H9 (cell line): Measurements from ENCODE around the gene FBXL19. TPM values are rescaled to one million over a fixed set of nuclear protein-coding genes. Genes with fewer than 3 reads are reported as not detected.

Experiments
- DNase-seq: peaks from one replicate; pipeline ENCODE4 v3.0.0-alpha.2; 2017
- H2AFZ ChIP-seq: one replicate; pipeline ENCODE4 v1.6.1; 2013; ENCODE audit warnings: mild to moderate bottlenecking, low read length, control low read depth, moderate library complexity
- H2AK5ac ChIP-seq: 2 replicates; pipeline ENCODE4 v1.6.1; 2013; ENCODE audit warnings: low read length, control low read depth, mixed read lengths; ENCODE audit not compliant: insufficient read length
- H2BK120ac ChIP-seq: one replicate; pipeline ENCODE4 v1.6.1; 2013; ENCODE audit warnings: low read depth, mild to moderate bottlenecking, low read length, control low read depth, inconsistent platforms; ENCODE audit not compliant: poor library complexity, severe bottlenecking
- H2BK12ac ChIP-seq: 2 replicates; pipeline ENCODE4 v1.6.1; 2013; ENCODE audit warnings: low read length, control low read depth, mixed read lengths, low read depth; ENCODE audit not compliant: insufficient read length
- H2BK15ac ChIP-seq: 2 replicates; pipeline ENCODE4 v1.6.1; 2013; ENCODE audit warnings: low read depth, low read length, control low read depth
- H2BK20ac ChIP-seq: one replicate; pipeline ENCODE4 v1.6.1; 2013; ENCODE audit warnings: low read depth, mild to moderate bottlenecking, low read length, control low read depth, inconsistent platforms; ENCODE audit not compliant: poor library complexity, severe bottlenecking
- H2BK5ac ChIP-seq: 2 replicates; pipeline ENCODE4 v1.6.1; 2013; ENCODE audit warnings: low read length, control low read depth, mixed read lengths; ENCODE audit not compliant: insufficient read length
- H3K14ac ChIP-seq: 2 replicates; pipeline ENCODE4 v1.6.1; 2013; ENCODE audit warnings: low read length, control low read depth; ENCODE audit not compliant: insufficient read depth
- H3K18ac ChIP-seq: 2 replicates; pipeline ENCODE4 v1.6.1; 2013; ENCODE audit warnings: low read depth, mild to moderate bottlenecking, mixed read lengths, low read length, control low read depth; ENCODE audit not compliant: insufficient read length
- H3K23ac ChIP-seq: 2 replicates; pipeline ENCODE4 v1.6.1; 2013; ENCODE audit warnings: low read length, control low read depth, mixed read lengths, low read depth; ENCODE audit not compliant: insufficient read length
- H3K23me2 ChIP-seq: 2 replicates; pipeline ENCODE4 v1.6.1; 2013; ENCODE audit warnings: low read depth, mild to moderate bottlenecking, mixed read lengths, low read length, control low read depth; ENCODE audit not compliant: insufficient read length, poor library complexity, severe bottlenecking
- H3K27ac ChIP-seq: 2 replicates; pipeline ENCODE4 v1.5.1; 2013; ENCODE audit warnings: low read length, control low read depth, mixed read lengths, low read depth; ENCODE audit not compliant: insufficient read length
- H3K27me3 ChIP-seq: 2 replicates; pipeline ENCODE4 v1.6.1; 2013; ENCODE audit warnings: low read length, control low read depth, inconsistent platforms; ENCODE audit not compliant: insufficient read depth
- H3K4ac ChIP-seq: 2 replicates; pipeline ENCODE4 v1.6.1; 2013; ENCODE audit warnings: low read depth, mild to moderate bottlenecking, control low read depth, inconsistent platforms, low read length, moderate library complexity
- H3K4me1 ChIP-seq: 2 replicates; pipeline ENCODE4 v1.6.1; 2013; ENCODE audit warnings: low read length, control low read depth, inconsistent platforms; ENCODE audit not compliant: insufficient read depth
- H3K4me2 ChIP-seq: 2 replicates; pipeline ENCODE4 v1.6.1; 2013; ENCODE audit warnings: low read length, control low read depth, mixed read lengths; ENCODE audit not compliant: insufficient read length, insufficient read depth
- H3K56ac ChIP-seq: 2 replicates; pipeline ENCODE4 v1.6.1; 2013; ENCODE audit warnings: low read depth, mild to moderate bottlenecking, mixed read lengths, low read length, control low read depth; ENCODE audit not compliant: insufficient read length
- H3K79me1 ChIP-seq: 2 replicates; pipeline ENCODE4 v1.6.1; 2013; ENCODE audit warnings: low read depth, mild to moderate bottlenecking, moderate library complexity, low read length, control low read depth, inconsistent platforms; ENCODE audit not compliant: insufficient read depth, poor library complexity, severe bottlenecking
- H3K79me2 ChIP-seq: 2 replicates; pipeline ENCODE4 v1.6.1; 2013; ENCODE audit warnings: low read length, control low read depth, inconsistent platforms; ENCODE audit not compliant: insufficient read depth
- H3K9ac ChIP-seq: 2 replicates; pipeline ENCODE4 v1.6.1; 2013; ENCODE audit warnings: low read length, control low read depth, mixed read lengths; ENCODE audit not compliant: insufficient read length; ENCODE audit errors: extremely low read depth
- H3K9me3 ChIP-seq: one replicate; pipeline ENCODE4 v1.6.1; 2013; ENCODE audit warnings: low read depth, low read length, inconsistent platforms; ENCODE audit not compliant: control insufficient read depth
- H3T11ph ChIP-seq: one replicate; pipeline ENCODE4 v1.6.1; 2013; ENCODE audit warnings: mild to moderate bottlenecking, low read length, control low read depth, inconsistent platforms
- H4K20me1 ChIP-seq: one replicate; pipeline ENCODE4 v1.6.1; 2013; ENCODE audit not compliant: control insufficient read depth, insufficient read length, insufficient read depth
- H4K5ac ChIP-seq: 2 replicates; pipeline ENCODE4 v1.6.1; 2013; ENCODE audit warnings: low read depth, mild to moderate bottlenecking, mixed read lengths, low read length, control low read depth; ENCODE audit not compliant: insufficient read length
- H4K8ac ChIP-seq: replicated peaks from 2 replicates; pipeline ENCODE4 v1.6.1; 2013; ENCODE audit warnings: low read length, control low read depth, mixed read lengths, low read depth; ENCODE audit not compliant: insufficient read length
- H4K91ac ChIP-seq: 2 replicates; pipeline ENCODE4 v1.6.1; 2013; ENCODE audit warnings: low read depth, mild to moderate bottlenecking, moderate library complexity, mixed read lengths, low read length, control low read depth; ENCODE audit not compliant: insufficient read length
- H3K27ac Mint-ChIP-seq, 3 experiments: 2 replicates in 2 of 3; 3 replicates in 1 of 3; pipeline ENCODE4 v1.8.0; 2020 to 2021; ENCODE audit warnings: mixed read lengths in 3 of 3, mild to moderate bottlenecking in 1 of 3, moderate library complexity in 1 of 3
- H3K27me3 Mint-ChIP-seq: 2 replicates; pipeline ENCODE4 v1.8.0; 2021; ENCODE audit warnings: low read depth, mild to moderate bottlenecking, moderate library complexity, mixed read lengths
- H3K36me3 Mint-ChIP-seq, 3 experiments: 2 replicates in 2 of 3; 3 replicates in 1 of 3; pipeline ENCODE4 v1.8.0; 2020 to 2021; ENCODE audit warnings: low read depth in 3 of 3, mixed read lengths in 3 of 3; ENCODE audit not compliant: insufficient read depth in 1 of 3
- H3K4me1 Mint-ChIP-seq, 2 experiments: 2 replicates each; pipeline ENCODE4 v1.8.0; 2020; ENCODE audit warnings: mixed read lengths in 2 of 2
- H3K4me3 Mint-ChIP-seq, 2 experiments: 2 replicates in 1 of 2; 3 replicates in 1 of 2; pipeline ENCODE4 v1.8.0; 2020 to 2021; ENCODE audit warnings: mild to moderate bottlenecking in 2 of 2, mixed read lengths in 2 of 2, moderate library complexity in 1 of 2
- H3K9me3 Mint-ChIP-seq, 2 experiments: 2 replicates in 1 of 2; 3 replicates in 1 of 2; pipeline ENCODE4 v1.8.0; 2020; ENCODE audit warnings: mild to moderate bottlenecking in 2 of 2, mixed read lengths in 2 of 2, moderate library complexity in 1 of 2
- CTCF ChIP-seq: fragments of 200-600 bp; sonication (generic); conservative IDR thresholded peaks from 3 replicates; pipeline ENCODE4 v1.8.0; 2021; ENCODE audit warnings: antibody characterized with exemption, mild to moderate bottlenecking
- WGBS: extraction: QIAGEN DNeasy Blood & Tissue Kit; methylation state at CpG from one replicate; pipeline ENCODE4 v1.1.7; 2013; ENCODE audit warnings: missing lambda C conversion rate, low lambda C conversion rate, mixed read lengths; ENCODE audit not compliant: insufficient read length; ENCODE audit errors: extremely low coverage; 5-methylcytosine and 5-hydroxymethylcytosine counted together
- total RNA-seq: library from RNA; stranded (reverse); gene quantifications from 2 replicates; pipeline ENCODE4 v1.2.1, GENCODE V29; 2021

The FBXL19 gene
- total RNA-seq, 1 experiment from 2014 or later: 66.8 TPM

GRCh38 chr16:30885196-30885595, 38.2 kb upstream of the FBXL19 start:
- no peaks in the 10 kb centered on the region for H3K79me1 ChIP-seq
- Mint-ChIP-seq H3K27me3 (no peaks in the 10 kb centered on the region; the same call in 1 of the 2 replicates), H3K4me3 (no peak overlapping the region), H3K27ac (peak overlapping the region in 1 of 3 experiments; percentile 22; a peak in 1 of 7 replicates), H3K9me3 (no peaks in the 10 kb centered on the region), H3K4me1 (peaks cover 4 to 9% of the 10 kb centered on the region in 2 experiments; a peak in 3 of 4 replicates), H3K36me3 (peaks cover 5 to 28% (median 25%) of the 10 kb centered on the region in 3 experiments; a peak in 6 of 7 replicates)
- no peak for TF ChIP-seq CTCF
- no peak overlapping the region for H3K56ac ChIP-seq
- no peak overlapping the region for H3K27ac ChIP-seq
- no peak for DNase-seq
- no peaks in the 10 kb centered on the region for H3K9me3 ChIP-seq
- H3K4ac ChIP-seq: no peak overlapping the region
- H3K23me2 ChIP-seq: no peaks in the 10 kb centered on the region
- H3K23ac ChIP-seq: no peak overlapping the region
- H3T11ph ChIP-seq: no peak overlapping the region
- no peak overlapping the region for H2BK15ac ChIP-seq
- H2BK5ac ChIP-seq: no peak overlapping the region
- H2BK12ac ChIP-seq: no peak overlapping the region
- no peaks in the 10 kb centered on the region for H4K20me1 ChIP-seq
- H2AK5ac ChIP-seq: no peak overlapping the region
- no peak overlapping the region for H4K91ac ChIP-seq
- no peaks in the 10 kb centered on the region for H3K79me2 ChIP-seq
- no peak overlapping the region for H2BK120ac ChIP-seq
- no peak overlapping the region for H2AFZ ChIP-seq
- no peak overlapping the region for H3K18ac ChIP-seq
- no peak overlapping the region for H2BK20ac ChIP-seq
- H3K4me2 ChIP-seq: no peak overlapping the region
- no peak overlapping the region for H4K5ac ChIP-seq
- no peak overlapping the region for H3K9ac ChIP-seq
- no peaks in the 10 kb centered on the region for H3K27me3 ChIP-seq
- WGBS: no CpG with 5 or more reads among the region's 9 CpGs
- no peak overlapping the region for H4K8ac ChIP-seq
- H3K4me1 ChIP-seq: no peaks in the 10 kb centered on the region
- no peak overlapping the region for H3K14ac ChIP-seq
